NOMO-1 treated with dmso at 0.1 percent for 144 hours (cell line): ENCODE results near the gene ZNF207.
"Not testable (repeated sequence)": the region's sequence is repeated elsewhere in the genome, so short reads cannot be mapped to it uniquely, and the experiment has no call there.

Experiments
- DNase-seq: peaks from one replicate; lab custom pipeline; 2025; ENCODE audit not compliant: unreplicated experiment; lab: John Stamatoyannopoulos, UW

ZNF207 gene

DNA sequence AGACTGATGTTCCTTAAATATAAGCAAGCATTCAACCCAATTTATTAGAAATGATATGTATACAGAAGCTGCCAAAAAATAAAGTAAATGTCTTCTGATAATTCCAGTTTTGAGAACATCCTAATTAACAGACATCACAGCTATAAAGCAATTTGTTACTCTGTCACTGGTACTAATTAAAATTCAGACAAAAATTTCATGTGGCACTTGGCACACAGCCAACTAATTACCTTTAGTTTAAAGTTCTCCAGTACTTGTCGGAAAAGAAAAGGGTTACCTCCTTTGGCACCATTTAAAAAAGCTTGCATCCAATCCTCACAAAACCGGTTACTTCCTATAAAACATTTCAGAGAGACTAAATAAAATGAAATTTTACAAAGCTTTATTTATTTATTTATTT is 16.8 kb upstream of the ZNF207 start:
- DNase-seq = no peak

DNA sequence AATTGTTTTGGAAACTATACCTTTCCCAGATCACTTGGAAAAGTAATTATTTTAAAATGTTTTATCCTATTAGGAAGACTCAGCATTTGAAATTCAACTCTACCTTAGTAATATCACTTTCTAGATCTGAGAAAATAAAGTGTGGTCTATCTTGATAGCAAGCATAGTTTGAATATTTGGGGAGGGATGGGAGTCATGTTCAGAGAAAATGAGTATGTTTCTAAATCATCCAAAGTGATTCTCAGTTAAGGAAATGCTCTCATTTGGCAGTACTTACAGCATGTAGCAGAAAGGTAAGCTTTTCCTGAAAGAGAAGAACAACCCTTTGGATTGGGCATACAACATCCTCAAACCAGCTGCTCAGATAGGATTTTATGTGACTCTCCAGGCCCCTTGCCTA is 14.9 kb upstream of the ZNF207 start:
- DNase-seq = no peak

DNA sequence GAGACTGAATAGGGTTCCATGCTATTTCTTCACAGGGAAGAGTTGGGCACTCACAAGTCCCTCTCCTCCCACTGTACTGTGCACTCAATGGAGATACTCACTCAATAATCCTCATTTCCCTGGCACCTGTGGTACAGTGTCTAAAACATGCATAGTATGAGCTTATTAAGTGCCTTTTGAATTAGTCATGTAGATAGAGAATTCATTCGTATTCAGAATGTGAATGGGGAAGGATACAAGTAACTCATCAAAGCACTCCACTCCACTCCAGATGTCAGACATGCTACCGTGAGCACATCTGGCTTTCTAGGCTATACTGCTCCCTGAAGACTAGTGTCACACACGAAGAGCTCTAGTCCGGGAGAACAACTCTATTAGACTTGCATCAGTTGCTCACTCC is 14.3 kb upstream of the ZNF207 start:
- DNase-seq = no peak

DNA sequence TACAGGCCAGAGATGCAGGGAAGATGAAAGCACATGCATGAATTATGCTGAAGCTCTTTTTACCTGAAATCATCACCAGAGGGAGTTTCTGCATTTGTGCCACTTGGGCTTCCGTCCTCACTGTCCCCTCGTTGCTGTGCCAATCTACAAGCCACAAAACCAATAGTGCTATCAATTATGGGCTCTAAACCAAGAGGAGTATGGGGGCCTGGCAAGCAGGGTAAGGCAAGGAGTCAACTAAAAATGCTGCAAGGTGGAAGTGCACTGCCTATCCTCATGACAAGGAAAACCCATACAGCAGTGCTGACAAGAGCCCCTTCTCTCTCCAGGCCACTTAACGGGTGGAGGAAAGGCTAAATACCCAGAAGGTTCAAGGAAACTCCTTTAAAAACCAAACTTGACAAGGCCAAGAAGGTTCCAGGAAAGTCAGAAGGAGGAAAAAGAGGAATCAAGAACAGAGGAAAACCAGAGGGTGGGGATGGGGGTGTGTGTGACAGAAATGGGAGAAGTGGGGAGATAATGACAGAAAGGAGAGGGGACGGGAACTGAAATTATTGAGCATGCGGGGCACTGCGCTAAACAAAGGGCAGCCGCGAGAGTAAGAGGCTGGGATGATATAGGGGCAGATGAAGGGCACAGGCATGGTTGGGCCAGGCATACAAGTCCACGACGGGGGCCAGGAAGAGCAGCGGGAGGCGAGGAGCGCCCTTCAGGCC is 8.7 kb upstream of the ZNF207 start:
- DNase-seq = peak; percentile 62

DNA sequence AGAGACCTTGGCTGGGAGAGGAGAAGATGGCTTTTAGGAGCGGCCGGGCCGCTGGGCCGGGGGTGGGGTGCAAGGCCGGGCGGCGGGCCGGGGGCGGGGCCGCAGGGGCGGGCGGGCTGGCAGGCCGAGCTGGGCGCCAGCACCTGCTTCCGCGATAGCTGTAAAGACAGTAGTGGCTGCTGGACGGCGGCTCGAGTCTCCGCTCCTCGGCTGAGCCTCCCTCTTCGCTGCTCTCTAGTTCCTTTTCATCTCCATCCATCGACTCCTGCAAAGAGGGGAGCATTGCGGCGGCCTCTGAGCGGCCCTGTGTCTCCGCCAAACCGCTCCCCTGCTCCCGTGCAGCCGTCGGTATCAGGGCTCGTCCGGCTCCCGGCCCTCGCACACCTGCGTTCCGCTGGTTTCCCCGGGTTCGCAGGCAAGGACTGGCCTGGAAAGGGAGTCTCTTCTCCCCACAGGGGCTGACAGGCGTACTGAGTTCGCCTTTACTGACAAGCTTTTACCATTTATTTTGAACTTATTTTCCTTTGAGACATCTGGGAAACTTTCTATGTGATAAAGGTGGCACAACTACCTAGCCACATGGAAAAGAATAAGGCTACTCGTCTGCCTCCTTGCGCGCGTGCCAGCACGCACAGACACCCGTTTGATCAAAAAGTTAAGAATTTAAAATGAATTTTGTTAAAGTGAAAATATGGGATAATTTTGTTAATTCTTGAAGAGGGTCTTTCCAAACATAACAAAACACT is 7.9 kb upstream of the ZNF207 start, which contains the start of gene C17orf75:
Gene C17orf75, minus strand, starts transcription at position 317 of the 746 bp plus-strand sequence. Its CDS starts 34 bp downstream, at position 283.
- DNase-seq = peak; percentile 62

DNA sequence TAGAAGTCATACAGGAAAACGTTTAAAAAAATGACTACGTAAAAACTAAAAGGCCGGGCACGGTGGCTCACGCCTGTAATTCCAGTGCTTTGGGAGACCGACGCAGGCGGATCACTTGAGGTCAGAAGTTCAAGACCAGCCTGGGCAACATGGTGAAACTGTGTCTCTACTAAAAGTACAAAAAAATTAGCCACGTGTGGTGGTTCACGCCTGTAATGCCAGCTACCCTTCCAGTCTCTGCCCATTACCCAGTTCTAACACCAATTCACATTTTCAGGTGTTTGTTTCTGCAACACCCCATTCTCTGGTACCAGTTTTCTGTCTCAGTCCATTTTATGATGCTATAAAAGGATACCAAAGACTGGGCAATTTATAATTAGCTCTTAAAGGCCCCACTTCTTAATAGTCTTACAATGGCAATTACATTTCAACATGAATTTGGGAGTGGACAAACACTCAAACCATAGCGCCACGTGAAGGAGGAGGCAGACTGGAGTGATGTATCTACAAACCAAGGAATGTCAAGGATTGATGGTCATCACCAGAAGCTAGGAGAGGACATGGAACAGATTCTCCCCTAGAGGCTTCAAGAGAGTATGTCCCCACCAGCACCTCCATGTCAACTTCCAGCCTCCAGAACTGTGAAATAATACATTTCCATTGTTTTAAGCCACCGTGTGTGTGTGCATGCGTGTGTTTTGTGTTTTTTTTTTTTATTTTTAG is 7.2 kb upstream of the ZNF207 start:
- DNase-seq = no peak

DNA sequence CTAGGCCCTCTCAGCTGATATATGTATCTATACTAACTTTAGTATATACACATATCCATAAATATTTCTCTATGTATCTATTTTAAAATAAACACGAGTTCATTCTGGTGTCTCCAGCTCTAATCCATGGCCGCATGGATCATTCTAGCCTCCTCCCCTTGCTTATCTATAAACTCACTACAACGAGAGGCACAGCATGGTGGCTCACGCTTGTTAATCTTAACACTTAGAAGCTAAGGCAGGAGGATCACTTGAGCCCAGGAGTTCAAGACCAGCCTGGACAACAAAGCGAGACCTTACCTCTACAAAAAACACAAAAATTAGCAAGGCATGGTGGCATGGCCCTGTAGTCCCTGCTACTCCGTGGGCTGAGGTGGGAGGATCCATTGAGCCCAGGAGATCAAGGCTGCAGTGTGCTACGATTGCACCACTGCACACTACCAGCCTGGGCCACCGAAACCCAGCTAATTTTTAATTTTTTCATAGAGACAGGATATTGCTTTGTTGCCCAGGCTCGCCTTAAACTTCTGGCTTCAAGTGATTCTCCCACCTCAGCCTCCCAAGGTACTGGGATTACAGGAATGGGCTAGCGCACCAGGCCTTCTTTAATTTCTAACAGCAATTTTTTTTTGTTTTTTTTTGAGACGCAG is 3.9 kb upstream of the ZNF207 start:
- DNase-seq = no peak

DNA sequence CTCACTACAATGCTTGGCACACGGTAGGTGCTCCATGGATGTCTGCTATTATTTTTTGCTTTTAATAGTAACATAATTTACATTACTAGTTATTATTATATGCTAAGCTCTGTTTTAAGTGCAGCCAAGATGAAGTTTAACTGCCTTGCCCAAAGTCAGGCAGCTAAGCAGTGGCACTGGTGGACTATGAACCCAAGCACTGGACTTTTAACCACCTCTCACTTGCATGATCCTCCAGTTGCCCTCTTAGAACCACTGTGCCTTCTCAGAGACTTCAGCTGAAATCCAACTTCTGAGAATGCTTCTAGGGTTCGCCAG is 1.5 kb upstream of the ZNF207 start:
- no peak for DNase-seq

DNA sequence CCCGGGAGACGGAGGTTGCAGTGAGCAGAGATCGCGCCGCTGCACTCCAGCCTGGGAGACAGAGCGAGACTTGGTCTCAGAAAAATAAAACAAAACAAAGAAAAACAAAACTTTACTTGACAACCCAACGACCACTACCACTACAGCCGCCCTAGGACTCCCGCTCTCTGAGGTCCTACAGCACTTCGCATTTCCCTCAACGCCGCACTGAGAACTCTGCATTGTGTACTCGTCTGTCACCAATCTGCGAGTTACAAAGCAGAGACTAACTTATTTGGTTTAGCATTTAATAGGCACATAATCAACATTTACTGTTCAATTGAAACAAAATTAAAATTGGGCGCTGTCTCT is 479 bp upstream of the ZNF207 start:
- no peak for DNase-seq

DNA sequence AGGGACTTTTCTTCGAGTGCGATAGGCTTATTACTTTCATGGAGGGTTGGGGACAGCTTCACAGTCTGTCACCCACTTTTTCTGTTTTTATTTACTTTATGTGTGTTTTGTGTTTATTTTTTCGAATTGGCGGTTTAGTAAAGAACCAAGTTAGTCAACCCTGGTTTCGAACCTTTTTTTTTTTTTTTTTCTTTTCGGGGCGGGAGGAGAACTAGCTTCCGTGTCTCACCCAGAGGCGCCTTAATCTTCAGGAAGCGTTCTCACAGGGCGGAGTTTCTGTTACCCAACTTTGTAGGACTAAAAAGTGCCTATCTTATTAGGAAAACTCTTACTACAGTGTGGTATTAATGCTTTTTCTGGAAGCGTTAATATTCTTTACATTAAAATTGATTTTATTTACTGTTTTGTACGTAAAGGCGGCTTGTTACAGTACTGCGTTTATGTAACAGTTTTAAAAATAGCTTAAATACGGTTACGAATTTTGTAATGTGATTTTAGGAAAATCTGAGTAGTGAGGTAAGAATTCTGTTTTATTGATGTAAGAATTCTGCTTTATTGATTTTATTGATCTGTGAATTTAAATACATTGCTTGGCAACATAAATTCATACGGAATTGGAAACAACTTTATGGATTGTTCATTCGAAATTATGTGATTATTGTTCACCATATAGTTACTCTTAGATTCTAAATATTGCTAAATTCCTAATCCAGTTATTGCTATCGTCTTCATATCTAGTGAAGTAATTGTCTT is 885 bp downstream of the ZNF207 start:
- DNase-seq = peak; percentile 61

DNA sequence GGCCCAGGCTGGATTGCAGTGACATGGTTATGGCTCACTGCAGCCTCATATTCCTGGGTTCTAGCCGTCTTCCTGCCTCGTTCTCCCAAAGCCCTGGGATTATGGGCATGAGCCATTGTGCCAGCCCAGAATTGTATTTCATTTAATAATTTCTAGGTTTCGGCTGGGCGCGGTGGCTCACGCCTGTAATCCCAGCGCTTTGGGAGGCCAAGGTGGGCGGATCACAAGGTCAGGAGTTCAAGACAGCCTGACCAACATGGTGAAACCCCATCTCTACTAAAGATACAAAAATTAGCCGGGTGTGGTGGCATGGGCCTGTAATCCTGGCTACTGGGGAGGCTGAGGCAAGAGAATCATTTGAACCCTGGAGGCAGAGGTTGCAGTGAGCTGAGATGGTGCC is 2.8 kb downstream of the ZNF207 start:
- DNase-seq = not testable (repeated sequence)

DNA sequence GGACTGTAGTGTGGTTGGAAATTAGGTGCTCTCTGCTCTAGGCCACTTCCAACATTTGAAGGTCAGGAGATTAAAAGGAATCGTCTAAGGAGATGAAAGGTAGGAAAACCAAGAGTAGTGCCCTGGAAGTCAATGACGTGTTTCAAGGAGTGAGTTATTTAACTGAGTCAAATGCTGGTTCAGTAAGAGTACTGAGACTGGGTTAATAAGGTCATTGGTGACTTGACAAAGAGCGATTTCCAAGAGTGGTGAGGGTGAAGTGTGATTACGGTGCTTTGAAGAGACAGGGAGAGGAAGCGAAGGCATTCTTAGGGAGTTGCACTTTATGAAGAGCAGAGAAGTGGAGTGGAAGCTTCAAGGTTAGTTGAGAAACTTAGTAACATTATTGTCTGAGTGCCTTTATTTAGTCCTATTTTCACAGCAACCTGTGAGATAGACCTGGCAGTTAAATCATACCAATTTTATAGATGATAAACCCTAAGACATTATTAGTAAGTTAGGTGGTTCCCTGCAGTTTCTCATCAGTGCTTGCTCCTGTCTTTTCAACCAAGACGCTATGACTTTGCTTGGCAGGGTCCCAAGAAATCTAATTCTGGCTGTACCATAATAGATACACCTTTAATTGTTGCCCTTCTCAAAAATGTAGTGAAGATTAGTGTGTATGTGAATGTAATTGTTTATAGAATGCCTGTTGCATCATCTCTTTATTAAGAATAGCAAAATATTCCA is 5.9 kb downstream of the ZNF207 start:
- no peak for DNase-seq

DNA sequence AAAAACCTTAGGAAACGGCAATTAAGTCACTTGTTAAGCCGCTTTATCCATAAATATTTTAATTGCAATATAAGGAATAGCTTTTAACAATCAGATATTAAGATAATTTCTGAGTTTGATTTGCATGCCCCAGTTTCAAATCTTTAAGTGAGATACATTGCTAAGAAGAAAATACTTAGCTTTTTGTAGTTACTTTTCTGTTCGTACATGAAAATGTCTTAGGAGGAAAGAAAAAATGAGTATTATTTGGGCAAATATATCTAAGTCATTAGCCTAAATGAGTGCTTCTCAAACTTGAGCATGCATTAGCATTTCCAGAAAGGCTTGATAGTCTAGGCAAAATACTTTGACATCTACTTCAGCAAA is 6.4 kb downstream of the ZNF207 start:
- DNase-seq = no peak

DNA sequence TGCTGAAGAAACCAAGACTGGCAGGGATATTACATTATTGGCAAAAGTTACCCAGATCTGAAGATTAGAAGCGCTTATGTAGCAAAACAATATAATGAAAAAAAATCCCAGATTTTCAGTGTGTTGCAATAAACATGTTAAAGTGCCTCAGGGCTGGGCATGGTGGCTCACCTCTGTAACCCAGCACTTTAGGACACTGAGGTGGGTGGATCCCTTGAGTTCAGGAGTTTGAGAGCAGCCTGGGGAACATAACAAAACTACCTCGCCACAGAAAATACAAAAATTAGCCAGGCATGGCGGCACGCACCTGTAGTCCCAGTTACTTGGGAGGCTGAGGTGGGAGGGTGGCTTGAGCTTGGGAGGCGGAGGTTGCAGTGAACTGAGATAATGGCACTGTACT is 6.8 kb downstream of the ZNF207 start:
- no peak for DNase-seq

DNA sequence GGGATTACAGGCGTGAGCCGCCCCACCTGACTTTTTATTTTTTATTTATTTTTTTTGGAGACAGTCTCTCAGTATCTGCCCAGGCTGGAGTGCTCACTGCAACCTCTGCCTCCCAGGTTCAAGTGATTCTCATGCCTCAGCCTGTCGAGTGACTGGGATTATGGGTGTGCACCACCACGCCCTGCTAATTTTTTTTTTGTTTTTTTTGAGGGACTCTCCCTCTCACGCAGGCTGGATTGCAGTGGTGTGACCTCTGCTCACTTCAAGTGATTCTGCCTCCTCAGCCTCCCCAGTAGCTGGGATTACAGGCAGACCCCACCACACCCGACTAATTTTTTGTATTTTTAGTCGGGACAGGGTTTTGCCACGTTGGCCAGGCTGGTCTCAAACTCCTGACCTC is 7.7 kb downstream of the ZNF207 start:
- DNase-seq = no peak

DNA sequence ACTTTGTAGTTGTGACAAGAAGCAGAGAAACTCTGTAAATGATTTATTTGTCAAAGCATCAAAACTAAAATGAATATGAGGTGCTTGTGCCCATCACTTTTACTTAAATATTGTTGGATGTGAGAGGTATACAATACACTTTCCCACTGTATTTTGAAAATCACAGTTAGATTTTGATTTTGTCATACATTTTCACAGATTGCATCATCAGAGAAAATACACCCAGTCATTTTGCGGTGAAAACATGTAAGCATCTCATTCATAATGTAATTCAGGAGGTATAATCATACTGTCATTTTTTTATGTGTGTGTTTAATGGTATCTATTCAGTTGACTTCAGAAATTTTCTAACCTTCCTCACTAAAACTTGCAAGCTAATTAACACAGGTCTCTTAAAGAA is 11.3 kb downstream of the ZNF207 start:
- DNase-seq = no peak

DNA sequence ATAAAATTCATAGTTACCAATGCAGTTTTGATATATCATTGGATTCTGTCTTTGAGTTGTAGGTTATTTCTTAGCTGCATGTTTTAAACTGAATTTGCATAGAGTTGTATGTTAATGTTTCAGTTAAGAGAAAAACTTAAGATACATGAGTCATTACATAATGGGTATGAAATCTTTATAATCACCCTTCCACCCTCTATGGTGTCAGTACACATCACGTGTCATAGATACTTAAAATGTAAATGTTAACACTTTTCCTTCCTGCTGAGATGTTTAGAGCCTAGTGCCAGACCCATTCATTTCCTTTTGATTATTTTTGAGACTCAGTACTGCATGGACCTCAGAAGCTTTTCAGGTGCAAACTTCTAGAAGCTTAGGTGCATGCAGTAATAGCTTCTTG is 20.5 kb downstream of the ZNF207 start:
- no peak for DNase-seq

DNA sequence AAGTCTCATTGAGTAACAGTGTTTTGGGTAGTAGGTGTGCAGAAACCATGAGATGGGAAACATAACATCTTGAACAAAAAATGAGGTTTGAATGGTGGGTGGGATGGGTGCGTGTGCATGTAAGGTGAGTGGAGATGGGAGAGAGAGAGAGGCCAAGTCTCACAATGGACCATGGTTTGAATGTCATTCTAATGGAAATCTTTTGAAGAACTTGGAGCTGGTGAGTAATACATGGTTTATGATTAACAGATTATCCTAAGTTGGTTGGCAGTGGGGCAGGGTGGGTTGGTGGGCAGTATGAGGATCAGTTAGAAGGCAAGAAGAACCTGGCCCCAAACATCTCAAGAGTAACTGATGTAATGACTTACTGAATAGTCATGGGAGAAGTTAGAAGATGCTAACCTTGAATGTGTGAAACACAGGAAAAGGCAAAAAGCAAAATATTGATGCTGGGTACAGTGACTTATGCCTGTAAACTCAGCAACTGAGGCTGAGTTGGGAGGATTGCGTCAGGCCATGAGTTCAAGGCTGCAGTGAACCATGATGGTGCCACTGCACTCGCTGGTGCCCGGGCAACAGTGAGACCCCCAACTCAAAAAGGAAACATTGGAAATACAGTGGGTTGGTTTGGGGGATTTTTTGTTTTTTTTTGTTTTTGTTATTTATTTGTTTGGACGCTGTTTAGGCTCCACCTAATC is 32.7 kb downstream of the ZNF207 start:
- DNase-seq = no peak

DNA sequence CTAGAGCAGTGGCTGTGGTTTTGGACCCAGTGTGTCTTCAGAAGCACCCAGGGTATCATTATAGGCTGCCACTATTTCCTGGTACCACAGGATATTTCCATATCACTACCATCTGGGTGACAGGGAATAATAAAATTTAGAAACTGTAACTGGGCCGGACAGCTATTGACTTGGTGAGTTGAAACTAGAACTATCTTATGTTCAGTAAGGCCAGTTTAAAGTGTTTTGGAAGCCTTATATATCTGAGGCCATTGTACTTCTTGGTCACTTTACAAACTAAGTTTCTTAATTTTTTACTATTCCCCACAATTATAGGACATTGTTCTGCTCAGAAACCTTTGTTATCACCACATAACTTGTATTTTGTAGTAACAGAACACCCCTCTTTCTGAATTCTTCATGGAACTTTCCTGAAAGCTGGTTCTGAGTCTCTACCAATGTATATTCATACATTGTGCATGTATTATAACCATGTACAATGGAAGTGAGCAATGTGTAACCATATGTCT is 34.0 kb downstream of the ZNF207 start:
- DNase-seq = no peak

DNA sequence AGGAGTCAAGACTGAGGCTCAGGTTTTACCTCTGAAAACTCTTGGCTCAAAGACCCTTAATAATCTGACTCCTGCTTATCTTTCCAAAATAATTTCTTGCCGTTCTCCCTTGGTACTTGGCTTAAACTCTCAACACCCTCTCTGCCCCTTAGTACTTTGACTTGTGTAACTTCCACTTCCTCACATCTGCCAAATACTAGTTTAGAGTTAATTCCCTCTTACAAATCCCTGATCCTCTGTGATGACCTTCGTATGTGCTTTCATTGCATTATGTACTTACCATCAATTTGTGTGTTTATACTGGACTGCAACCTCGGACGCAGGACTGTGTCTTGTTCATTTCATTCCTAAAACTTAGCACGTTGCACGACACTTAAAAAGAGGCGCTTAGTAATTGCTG is 35.2 kb downstream of the ZNF207 start:
- no peak for DNase-seq
